CD4-positive, alpha-beta T cell treated with Interleukin-10 for 1 hour (primary cell): Measurements from ENCODE around the gene SNX30.

Experiments
- DNase-seq: peaks from one replicate; pipeline ENCODE4 v3.0.0-alpha.2; 2020

SNX30 gene

DNA sequence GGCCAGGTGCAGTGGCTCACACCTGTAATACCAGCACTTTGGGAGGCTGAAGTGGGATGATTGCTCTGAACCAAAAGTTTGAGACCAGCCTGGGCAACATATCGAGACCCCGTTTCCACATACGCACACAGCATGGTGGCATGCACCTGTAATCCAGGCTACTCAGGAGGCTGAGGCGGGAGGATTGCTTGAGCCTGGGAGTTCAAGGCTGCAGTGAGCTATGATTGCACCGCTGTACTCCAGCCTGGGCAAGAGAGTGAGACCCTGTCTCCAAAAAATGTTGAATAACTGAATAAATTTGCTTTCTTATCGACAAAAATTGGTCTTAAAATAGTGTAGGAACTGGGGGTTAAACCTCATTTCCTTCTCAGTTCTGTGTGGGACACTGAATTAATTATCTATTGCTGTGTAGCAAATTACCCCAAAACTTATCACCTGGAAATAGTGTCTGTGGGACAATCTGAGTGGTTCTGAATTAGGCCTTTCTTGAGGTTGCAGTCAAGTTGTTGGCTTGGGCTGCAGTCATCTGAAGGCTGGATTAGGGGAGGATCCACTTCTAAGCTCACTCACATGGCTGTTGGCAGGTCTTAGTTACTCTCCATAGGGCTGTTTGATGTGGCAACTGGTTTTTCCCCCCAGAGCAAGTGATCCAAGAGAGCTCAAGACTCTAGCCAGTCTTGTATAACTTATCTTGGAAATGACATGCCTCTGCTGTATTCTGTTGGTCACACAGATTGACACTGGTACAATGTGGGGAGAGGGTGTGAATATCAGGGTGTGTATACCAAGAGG, 2.0 kb downstream of the SNX30 start:
- DNase-seq: no peak

DNA sequence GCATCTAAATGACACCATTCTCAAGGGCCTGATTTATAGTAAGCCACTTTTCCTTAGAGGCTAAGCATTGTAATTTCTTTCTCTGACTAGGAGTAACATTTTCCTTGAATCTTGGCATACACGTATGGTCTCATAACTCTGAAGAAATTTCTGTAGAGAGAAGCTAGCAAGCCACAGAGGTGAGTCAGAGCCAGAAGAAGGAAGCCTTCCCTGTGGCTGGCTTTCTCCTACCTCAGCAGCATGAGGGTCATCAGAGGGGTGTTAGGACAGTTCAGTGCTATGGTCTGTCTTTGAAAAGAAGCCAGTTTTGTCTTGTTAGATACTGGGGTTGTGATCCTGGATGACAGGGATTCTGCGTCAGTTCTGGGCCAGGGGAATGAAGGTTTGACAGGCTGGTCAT, 3.2 kb downstream of the SNX30 start:
- DNase-seq: no peak

DNA sequence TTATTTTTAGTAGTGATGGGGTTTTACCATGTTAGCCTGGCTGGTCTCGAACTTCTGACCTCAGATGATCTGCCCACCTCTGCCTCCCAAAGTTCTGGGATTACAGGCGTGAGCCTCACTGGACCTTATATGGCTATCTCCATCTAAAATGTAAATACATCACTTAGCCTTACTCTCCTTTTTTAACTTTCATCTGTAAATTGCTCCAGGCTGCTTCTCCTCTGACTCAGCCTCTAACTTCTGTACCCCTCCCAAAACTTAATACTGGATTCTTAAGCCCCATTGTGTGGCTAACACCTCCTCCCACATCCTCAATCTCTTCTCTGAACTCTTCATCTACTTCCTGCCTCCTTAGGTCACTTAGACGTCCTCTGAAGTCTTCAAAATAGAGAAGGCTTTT, 4.0 kb downstream of the SNX30 start:
- DNase-seq: peak; percentile 59

DNA sequence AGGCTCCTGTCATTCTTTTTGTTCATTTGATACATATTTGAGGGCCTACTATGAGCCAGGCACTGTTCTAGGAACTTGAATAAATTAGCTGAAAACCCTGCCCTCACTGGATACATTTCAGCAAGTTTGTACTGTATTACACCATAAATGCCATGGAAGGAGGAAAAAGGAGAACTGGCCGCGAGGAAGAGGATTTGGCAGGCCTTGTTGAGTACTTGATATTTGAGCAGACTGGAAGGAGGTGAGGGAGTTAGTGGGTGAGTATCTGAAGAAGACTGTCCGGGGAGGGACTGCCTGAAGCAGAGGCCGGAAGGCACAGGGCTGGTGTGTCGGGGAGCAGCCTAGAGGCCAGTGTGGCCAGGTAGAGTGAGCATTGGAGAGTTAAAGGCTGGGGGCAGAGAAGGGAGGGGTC, 4.5 kb downstream of the SNX30 start:
- DNase-seq: no peak

DNA sequence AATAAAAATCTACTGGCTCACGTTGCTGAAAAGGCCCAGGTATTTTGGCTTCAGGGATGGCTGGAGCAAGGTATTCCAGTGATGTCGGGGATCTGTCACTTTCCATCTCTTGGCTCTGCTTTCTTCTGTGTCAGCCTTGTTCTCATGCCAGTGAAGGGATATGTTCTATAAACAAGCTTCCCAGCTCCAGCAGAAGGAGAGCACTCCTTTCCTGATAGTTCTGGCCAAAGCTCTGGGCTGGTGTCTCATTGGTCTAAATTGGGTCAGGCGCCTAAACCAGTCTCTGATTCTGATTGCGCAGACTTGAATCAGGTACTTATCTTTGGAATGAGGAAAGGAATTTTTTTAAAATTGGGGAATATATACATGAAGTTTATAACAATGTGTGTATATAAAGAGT, 5.1 kb downstream of the SNX30 start:
- no peak for DNase-seq

DNA sequence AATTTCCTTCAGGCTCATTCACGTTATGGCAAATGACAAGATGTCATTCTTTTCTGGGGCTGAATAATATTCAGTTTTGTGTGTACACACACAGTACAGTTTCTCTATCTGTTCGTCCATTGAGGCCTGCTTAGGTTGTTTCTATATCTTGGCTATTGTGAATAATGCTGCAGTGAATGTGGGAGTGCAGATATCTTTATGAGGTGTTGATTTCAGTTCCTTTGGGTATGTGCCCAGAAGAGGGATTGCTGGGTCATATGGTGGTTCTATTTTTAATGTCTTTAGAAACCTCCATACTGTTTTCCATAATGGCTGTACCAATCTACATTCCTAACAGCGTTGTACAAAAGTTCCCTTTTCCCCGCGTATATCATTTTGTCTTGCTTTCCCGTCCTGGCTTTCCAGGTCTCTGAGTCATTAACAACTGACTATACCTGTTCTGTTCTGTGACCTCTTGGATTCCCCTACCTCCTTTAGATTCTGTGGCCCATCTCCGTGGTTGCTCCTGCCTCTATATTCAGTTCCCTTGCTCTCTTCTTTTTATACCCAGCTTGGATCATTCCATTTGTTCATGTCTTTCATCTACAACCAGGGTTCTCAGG, 6.8 kb downstream of the SNX30 start:
- DNase-seq: no peak

DNA sequence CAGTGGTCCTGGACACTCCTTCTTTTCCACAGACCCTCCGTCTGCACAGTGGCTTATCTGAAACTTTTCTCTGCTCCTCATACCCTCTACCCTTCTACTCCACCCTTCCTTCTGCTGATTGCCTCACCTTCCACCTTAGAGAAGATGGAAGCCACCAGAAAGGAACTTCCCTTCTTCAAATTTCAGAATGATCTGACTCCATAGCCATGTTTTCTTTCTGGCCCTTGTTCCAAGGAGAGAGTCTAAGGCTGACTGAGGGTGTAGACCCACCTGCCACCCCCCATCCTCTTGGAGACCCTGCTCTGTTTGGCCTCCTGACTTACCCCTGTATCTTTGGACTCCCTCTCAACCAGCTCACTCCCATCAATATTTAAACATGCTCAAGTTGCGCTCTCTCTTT, 7.4 kb downstream of the SNX30 start:
- no peak for DNase-seq

DNA sequence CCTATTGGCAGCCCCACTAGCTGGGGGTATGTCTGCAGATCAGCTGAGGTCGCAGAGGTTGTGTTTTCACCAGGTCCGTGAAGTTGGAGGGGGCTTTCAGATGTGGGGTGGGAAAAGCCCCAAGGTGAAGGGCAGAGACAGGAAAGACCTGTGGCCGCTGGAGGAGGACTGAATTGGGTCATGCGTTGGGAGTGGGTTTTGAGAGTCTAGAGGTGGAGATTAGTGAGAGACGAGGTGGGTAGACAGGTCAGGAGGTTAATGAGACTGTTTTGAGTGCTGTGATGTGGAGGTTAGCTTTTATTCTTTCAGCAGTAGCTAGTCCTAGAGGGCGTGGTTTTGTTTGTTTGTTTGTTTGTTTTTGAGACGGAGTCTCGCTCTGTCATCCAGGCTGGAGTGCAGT, 10.3 kb downstream of the SNX30 start:
- DNase-seq: no peak

DNA sequence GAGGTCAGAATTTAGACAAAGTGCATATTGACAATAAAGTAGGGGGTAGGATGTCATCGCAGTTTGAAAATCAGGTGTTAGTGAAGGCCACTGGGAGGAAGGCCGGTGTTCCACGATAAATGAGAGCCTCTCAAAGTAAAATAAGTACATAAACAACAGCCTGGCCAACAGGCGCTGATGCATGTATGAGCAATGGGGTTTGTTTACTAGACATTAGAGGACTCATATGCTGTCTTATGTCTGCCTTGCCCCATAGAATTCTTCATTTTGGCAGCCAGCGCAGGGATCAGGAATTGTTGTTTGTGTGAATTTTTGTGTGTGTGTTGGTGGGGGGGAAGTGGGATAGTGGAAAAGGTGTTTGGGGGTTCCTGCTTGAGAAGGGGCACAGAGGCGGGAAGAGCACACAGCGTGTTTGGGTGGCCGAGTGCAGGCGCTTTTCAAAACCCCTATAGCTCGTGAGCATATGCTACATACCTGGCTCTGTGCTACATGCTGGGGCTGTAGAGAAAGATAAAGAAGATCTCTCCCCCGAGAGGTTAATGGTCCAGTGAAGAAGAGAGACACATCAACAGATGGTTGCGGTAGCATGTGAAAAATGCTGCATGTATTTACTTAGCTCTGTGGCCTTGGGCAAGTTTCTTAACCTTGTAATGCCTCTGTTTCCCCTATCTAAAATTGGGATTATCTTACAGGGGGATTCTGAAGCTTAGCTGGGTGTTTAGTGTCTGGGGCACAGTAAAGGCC, 11.5 kb downstream of the SNX30 start:
- no peak for DNase-seq

DNA sequence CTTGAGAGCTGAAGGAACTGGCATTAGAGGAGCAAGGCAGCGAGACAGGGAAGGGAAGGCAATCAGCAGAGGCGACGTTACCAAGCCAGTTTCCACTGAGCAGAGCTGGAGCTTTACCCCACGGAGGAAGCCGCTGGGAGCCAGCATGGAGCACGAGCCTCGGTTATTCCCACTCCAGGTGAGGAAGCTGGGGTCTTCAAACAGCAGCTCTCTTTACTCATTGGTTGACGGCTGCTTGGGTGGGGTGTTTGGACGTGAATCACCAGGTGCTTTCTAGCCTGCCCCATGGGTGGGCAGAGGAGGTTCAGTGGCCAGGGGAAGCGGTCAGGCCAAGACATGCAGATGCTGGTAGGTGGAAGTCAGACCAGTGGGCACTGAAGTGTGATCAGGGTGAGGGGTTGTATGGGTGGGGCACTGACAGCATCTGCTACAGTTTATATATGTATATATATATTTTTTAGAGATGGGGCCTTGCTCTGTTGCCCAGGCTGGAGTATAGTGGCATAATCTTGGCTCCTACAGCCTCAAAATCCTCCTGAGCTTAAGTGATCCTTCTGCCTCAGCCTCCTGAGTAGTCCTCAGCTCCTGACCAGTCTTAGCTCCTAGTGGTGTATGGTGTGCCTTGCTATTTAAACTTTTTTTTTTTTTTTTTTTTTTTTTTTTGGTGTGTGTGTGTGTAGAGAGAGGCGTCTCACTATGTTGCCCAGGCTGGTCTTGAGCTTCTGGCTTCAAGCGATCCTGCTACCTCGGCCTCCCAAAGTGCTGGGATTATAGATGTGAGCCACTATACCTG, 12.4 kb downstream of the SNX30 start:
- no peak for DNase-seq

DNA sequence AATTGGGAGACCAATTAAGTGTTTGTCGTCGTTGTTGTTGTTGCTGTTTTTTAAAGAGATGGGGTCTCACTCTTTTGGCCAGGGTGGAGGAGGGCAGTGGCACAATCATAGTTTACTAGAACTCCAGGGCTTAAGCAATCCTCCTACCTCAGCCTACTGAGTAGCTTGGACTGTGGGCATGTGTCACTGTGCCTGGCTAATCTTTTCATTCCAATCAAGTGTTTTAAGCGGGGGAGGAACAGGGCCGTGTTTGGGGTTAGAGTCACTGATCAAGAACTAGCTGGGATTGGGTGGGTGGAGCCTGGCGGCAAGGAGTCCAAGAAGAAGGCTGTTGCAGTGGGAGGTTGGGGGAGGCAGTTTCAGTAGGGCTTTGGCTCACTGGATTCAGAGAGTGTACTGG, 13.8 kb downstream of the SNX30 start:
- DNase-seq: no peak

DNA sequence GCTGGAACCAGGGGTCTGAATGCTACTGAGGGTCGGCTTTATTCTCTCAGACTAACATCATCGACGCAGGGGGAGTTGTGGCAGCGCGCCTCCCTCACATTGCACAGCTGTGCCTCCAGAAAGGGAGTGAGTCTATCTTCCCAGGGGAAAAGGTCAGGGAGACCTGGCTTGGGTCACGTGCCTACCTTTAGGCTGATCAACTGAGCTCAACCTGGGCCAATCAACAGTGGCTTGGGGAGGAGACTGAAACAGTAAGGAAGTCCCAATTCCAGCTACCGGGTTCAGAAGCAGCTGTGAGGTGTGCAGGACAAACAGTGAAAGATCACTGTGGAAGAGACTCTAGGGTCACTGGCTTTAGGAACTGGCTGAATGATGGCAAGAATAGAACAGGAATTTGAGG, 14.3 kb downstream of the SNX30 start:
- DNase-seq: no peak

DNA sequence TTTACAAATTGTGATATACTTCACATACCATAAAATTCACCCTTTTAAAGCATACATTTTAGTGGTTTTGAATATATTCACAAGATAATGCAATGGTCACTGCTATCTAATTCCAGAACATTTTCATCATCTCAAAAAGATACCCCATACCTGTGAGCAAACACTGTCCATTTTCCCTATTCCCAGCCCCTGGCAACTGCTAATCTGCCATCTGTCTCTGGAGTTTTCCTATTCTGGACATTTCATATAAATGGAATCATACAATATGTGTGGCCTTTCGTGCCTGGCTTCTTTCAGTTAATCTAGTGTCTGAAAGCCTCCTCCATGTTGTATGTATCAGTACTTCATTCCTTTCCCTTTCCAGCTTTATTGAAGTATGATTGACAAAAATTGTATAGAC, 14.7 kb downstream of the SNX30 start:
- no peak for DNase-seq

DNA sequence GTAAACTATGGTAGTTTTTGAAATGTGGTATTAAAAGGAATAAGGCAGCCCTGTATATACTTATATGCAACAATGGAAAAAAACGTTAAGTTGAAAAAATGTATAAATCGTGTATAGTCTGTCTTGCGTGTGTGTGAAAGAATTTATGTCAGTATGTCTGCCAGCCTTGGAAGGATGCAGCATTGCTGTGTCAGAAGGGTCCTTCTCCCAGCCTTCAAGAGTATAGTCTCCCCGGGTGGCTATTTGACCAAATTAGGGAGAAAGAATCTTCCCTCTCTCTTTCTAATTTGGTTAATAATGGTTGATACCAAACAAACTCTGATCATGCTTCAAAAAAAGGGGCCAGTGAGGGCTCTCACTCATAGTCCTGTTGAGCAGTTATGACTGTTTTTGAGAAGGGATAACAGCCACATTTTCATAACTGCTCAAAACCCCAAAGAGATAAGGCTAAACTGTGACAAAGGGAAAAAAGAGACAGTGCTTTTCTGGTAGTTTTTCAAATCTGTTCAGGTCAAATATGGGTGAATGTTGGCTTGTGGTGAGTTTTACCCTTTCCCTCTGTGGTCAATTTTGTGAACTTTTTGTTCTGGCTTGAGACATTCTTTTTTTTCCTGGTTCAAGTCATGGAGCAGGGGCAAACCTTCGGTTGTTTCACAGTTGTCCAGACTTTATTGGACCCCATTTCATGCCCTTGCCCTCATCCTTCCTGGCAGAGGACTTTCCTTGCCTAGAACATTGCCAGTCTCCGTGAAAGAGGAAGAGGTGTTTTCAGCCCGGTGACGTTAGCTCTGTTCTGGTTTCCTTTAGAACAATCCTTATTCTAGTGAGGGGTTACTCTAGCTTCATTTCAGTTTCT, 21.0 kb downstream of the SNX30 start:
- no peak for DNase-seq

DNA sequence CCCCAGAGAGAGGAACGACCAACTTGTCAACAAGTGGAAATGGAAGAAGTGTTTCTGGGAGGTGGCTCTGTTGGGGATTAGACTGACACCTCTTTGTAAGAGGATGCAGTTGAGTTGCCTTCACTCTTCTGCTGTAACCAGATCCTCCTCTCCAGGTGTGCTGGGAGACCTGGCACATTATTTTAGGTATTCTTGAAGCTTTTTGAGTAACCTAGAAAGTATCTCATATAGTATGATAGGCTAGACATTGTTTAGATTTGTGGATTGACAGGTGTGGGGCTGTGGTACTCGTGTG, 21.6 kb downstream of the SNX30 start:
- DNase-seq: no peak

DNA sequence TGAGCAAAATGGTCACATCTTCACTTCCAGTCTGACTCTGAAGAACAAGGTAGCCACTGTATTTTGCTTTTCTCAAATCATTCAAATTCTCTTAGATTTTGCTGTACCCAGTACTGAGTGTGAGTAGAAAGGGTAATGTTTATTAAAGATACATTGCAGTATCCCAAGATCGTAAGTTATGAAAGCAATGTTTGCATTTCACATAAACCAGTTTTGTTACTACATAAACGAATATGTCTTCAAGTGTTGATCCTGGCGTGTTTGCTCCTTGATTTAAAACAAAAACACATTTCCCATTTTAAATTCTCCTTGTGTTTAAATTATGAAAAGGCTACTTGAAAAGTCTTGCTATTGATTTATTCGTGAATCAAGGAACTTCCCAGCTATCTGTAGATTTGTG, 22.0 kb downstream of the SNX30 start:
- no peak for DNase-seq

DNA sequence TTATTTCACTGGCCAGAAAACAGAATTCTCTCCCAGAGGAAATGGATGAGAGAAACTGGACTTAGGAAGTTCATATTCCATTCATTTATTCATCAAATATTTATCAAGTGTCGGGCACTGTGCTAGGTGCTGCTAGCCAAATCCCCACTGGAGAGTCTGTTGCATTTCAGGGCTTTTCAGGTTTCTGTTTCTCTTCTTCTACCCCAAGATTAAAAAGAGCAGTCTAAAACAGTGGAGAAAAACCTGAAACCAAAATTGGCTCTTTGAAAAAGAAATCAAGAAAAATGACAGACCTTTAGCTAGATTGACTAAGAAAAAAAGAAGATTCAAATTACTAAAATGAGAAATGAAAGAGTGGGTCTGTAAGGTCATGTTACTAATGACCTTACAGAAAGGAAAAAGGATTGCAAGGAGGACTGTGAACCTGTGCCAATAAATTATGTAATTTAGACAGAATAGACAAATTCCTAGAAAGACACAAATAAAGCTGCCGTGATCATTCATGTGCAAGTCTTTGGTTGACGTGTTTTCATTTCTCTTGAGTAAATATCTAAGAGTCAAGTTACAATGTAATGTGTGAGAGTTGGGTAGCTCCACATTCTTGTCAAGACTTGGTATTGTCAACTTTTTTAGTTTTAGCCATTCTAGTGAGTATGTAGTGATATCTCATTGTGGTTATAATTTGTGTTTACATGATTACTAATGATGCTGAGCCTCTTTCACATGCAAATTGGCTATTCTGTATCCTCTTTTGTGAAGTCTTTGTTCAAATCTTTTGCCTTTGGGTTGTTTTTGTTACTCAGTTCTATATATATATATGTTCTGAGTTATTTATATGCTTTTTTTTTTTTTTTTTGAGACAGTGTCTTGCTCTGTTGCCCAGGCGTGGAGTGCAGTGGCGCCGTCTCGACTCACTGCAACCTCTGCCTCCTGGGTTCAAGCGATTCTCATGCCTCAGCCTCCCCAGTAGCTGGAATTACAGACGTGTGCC, 23.7 kb downstream of the SNX30 start:
- no peak for DNase-seq

DNA sequence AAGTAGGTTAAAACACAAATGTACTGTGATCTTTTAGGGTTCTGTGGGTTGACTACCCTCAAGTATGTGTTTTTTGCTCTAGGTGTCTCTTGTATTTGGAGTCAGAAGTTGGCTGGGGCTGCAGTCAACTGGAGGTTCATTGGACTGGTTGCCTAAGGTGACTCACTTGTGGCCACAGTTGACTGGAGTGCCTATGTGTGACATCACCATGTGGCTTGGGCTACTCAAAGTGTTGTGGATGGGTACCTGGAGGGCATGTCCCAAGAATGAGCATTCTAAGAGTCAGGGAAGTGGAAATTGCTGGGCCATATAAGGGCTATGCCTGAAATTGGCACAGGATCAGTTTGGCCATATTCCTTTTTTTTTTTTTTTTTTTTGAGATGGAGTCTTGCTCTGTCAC, 27.4 kb downstream of the SNX30 start:
- no peak for DNase-seq

DNA sequence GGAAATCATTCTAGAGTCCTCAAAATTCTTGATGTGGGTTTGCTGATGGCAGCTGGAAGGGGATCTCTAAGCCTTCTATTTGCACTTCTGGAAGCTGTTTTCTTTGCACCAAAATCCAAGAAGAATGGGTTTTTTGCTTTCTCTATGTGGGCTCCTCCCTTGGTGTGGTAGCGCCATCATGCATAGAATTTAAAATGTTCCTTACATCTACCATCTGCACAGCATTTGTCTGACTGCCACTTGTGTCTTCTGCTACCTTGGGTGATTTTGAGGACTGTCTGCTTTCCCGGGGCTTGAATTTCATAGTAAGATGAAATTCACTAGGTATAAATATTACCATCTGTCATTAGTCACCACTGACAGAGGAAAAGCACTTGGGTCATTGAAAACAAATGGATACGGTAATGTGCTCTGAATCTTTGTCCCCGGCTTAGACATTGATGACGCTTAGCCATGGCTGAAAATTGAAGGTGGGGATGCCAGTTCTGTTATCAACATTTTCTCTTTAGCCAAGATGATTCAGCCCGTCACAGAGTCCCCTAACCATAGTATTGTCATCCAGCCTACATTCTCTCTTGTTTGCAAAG, 30.0 kb downstream of the SNX30 start:
- DNase-seq: no peak

DNA sequence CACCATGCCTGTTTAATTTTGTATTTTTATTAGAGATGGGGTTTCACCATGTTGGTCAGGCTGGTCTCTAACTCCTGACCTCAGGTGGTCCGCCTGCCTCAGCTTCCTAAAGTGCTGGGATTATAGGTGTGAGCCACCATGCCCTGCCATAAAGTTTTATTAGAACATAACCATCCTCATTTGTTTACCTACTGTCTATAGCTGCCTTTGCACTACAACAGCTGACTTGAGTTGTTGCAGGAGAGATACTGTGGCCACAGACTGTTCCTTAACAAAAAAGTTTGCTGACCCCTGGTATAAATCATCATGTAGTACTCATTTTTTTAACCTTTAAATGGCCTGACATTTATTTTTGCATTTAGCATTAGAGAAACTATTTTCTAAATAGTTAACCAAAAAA, 31.7 kb downstream of the SNX30 start:
- no peak for DNase-seq

DNA sequence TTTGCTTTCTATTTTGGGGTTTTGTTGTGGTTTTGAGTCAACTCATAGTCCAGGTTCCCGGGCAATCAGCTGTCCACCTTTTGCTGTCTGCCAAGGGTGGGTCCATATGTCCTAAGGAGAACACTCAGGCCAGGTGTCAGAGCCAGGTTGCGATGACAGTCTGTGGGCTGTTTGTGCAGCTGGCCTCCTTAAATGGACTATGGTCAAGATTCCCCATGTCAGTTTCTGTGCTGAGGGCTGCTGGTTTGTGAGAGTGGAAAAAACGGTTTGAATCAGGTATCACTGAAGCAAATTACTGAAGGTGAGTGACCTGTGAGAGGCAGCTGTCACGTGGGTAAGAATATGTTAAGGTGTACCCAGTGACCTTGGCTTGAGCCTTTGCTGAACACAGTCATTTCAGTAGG, 33.0 kb downstream of the SNX30 start:
- no peak for DNase-seq
